ENCODE results near the gene GOLGA7B.
"Not testable (repeated sequence)": the region's sequence is repeated elsewhere in the genome, so short reads cannot be mapped to it uniquely, and the experiment has no call there.

Gene GOLGA7B

DNA sequence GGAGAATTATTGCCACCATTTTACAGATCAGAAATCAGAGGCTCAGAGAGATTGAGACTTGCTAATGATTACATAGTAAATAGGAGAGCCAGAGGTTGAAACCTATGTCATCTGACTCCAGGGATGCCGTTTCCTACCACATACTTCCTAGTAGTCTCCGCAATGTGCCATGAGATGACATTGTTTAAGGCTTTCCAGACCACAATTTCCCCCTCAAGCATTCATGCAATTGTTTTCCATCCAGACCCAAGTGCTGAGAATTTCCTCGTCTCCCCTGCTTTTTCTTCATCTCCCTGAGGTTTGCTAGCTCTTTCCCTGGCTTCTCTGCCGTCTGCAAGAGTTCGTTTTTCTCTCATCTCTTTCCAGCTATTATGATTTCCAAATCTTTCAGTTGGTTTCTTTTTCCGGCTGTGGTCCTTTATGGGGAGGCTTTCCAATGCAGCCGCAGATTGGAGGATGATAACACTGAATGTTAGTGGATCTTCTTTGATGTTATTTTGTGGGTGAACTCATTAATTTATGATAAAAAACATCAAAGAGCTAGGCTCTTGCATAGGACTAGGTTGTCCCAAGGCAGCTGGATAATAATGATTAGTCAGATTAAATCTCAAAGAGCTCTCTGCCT lies 6.9 kb upstream of the GOLGA7B start:
- no peak overlapping the region for H3K4me3 ChIP-seq (IDR thresholded peaks at IDR 0.05; ENCODE audit: insufficient read depth, low read depth, low read length)
- no peaks in the 10 kb centered on the region for H3K4me1 ChIP-seq (ENCODE audit: low read depth, poor library complexity, severe bottlenecking)
- no peaks in the 10 kb centered on the region for H3K36me3 ChIP-seq (ENCODE audit: insufficient read depth)
- no peak overlapping the region for H2AFZ ChIP-seq (ENCODE audit: low read depth)
- no peak overlapping the region for H3K9ac ChIP-seq
- no peaks in the 10 kb centered on the region for H4K20me1 ChIP-seq (ENCODE audit: insufficient read depth)
- TF ChIP-seq, protein P1, sequence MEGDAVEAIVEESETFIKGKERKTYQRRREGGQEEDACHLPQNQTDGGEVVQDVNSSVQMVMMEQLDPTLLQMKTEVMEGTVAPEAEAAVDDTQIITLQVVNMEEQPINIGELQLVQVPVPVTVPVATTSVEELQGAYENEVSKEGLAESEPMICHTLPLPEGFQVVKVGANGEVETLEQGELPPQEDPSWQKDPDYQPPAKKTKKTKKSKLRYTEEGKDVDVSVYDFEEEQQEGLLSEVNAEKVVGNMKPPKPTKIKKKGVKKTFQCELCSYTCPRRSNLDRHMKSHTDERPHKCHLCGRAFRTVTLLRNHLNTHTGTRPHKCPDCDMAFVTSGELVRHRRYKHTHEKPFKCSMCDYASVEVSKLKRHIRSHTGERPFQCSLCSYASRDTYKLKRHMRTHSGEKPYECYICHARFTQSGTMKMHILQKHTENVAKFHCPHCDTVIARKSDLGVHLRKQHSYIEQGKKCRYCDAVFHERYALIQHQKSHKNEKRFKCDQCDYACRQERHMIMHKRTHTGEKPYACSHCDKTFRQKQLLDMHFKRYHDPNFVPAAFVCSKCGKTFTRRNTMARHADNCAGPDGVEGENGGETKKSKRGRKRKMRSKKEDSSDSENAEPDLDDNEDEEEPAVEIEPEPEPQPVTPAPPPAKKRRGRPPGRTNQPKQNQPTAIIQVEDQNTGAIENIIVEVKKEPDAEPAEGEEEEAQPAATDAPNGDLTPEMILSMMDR (conservative IDR thresholded peaks at IDR 0.05; ENCODE audit: low read depth, low read length): no peak
- H3K27me3 ChIP-seq (ENCODE audit: insufficient read depth, low read depth): no peaks in the 10 kb centered on the region; the same call in 1 of the 2 replicates
- no peak overlapping the region for H3K27ac ChIP-seq
- no peaks in the 10 kb centered on the region for H3K79me2 ChIP-seq (ENCODE audit: insufficient read depth, low read depth)
- no peak overlapping the region for H3K4me2 ChIP-seq

DNA sequence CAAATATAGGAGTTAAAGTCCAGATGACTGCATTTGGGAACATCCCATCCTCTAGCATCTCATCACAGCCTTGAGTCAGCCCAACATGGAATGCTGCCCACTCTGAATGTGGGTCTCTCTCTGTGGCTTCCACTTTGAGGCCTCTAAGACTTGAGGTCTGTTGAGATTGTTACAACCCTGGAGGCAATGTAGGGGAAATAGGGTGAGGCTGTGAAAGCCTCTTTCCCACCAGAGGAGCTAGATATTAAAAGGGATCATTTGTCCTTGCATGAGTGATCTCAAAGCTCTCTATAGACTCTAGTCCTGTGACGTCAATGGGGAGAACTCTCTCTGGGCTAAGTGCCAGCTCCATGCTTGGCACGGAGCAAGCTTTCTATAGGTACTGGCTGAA lies 6.4 kb upstream of the GOLGA7B start:
- Histone ChIP-seq H2AFZ (ENCODE audit: low read depth) (no peak overlapping the region), H3K4me1 (ENCODE audit: low read depth, poor library complexity, severe bottlenecking) (no peaks in the 10 kb centered on the region), H3K27ac (no peak overlapping the region), H3K4me2 (no peak overlapping the region), H3K79me2 (ENCODE audit: insufficient read depth, low read depth) (no peaks in the 10 kb centered on the region), H3K4me3 (IDR thresholded peaks at IDR 0.05; ENCODE audit: insufficient read depth, low read depth, low read length) (no peak overlapping the region), H3K27me3 (ENCODE audit: insufficient read depth, low read depth) (peaks cover 5% of the 10 kb centered on the region; the same call in 1 of the 2 replicates), H3K9ac (no peak overlapping the region), H4K20me1 (ENCODE audit: insufficient read depth) (no peaks in the 10 kb centered on the region), H3K36me3 (ENCODE audit: insufficient read depth) (no peaks in the 10 kb centered on the region)
- TF ChIP-seq, protein P1 (conservative IDR thresholded peaks at IDR 0.05; ENCODE audit: low read depth, low read length): no peak

DNA sequence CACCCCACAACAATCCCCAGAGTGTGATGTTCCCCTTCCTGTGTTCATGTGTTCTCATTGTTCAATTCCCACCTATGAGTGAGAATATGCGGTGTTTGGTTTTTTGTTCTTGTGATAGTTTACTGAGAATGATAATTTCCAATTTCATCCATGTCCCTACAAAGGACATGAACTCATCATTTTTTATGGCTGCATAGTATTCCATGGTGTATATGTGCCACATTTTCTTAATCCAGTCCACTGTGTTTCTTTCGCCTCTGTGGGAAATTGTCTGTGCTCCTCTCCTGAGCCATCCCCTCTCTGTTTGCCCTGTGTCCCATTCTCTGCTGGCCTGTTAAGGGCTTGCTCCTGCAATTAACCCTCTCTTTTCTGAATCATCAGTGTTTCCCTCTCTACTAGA lies 5.7 kb upstream of the GOLGA7B start:
- not testable (repeated sequence) for H3K4me3 ChIP-seq (IDR thresholded peaks at IDR 0.05; ENCODE audit: insufficient read depth, low read depth, low read length); H4K20me1 ChIP-seq (ENCODE audit: insufficient read depth); H3K4me2 ChIP-seq; H3K27ac ChIP-seq; H3K27me3 ChIP-seq (ENCODE audit: insufficient read depth, low read depth); H3K9ac ChIP-seq; H2AFZ ChIP-seq (ENCODE audit: low read depth); H3K36me3 ChIP-seq (ENCODE audit: insufficient read depth); H3K4me1 ChIP-seq (ENCODE audit: low read depth, poor library complexity, severe bottlenecking); H3K79me2 ChIP-seq (ENCODE audit: insufficient read depth, low read depth)

DNA sequence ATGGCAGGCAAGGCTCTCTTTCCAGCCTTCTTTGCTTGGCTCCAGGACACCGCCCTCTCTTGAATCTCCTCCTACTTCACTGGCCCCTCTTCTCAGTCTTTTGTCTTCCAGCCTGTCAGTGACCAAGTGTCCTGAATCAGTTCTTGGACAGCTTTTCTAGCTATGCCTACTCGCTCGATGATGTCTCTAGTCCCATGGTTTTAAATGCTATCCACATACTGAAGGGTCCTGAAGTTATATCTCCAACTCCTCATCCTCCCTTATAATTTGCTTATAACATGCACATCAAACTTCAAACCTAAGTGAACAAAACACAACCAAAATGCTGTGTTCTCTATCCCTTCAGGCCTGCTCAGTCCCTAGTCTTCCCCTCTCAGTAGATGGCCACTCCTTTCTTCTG lies 5.0 kb upstream of the GOLGA7B start:
- Histone ChIP-seq H3K9ac (no peak overlapping the region), H3K27me3 (ENCODE audit: insufficient read depth, low read depth) (peaks cover 8% of the 10 kb centered on the region; the same call in 1 of the 2 replicates), H3K79me2 (ENCODE audit: insufficient read depth, low read depth) (no peaks in the 10 kb centered on the region), H3K4me3 (IDR thresholded peaks at IDR 0.05; ENCODE audit: insufficient read depth, low read depth, low read length) (no peak overlapping the region), H3K4me1 (ENCODE audit: low read depth, poor library complexity, severe bottlenecking) (peaks cover 4% of the 10 kb centered on the region), H2AFZ (ENCODE audit: low read depth) (no peak overlapping the region), H4K20me1 (ENCODE audit: insufficient read depth) (no peaks in the 10 kb centered on the region), H3K4me2 (no peak overlapping the region), H3K27ac (no peak overlapping the region), H3K36me3 (ENCODE audit: insufficient read depth) (no peaks in the 10 kb centered on the region)
- TF ChIP-seq, protein P1 (conservative IDR thresholded peaks at IDR 0.05; ENCODE audit: low read depth, low read length): no peak

DNA sequence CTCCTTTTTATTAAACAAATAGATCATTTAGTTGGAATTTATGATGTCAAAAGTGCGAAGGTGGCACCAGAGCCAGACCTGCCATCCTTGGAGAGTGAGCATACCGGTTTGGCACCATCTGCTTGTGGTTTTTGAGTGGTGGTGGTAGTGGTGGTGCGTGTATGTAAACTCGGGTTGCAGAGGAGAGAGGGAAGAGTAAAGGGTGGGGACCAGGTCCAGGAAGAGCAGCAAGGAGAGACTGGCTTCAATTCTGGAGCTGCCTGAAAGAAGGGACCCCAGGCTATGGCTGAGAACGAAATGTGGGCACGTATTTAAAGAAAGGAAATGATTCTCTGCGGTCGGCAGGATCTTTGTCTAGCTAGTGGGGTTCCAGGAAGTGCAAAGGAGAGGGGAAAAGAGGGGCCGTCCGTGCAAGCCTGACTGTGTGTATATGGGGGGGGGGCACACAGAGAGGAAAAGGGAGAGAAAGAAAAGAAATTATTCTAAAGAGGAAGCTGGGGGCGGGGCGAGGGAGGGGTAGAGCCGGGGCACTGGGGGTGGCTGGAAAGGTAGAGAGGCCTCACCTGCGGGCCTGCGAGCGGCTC lies 448 bp upstream of the GOLGA7B start:
- Histone ChIP-seq H3K4me3 (IDR thresholded peaks at IDR 0.05; ENCODE audit: insufficient read depth, low read depth, low read length) (no peak overlapping the region), H3K9ac (no peak overlapping the region), H3K27me3 (ENCODE audit: insufficient read depth, low read depth) (peaks cover 8% of the 10 kb centered on the region; the same call in 1 of the 2 replicates), H3K36me3 (ENCODE audit: insufficient read depth) (no peaks in the 10 kb centered on the region), H3K4me2 (peak overlapping the region; percentile 31), H2AFZ (ENCODE audit: low read depth) (peak overlapping the region; percentile 52; the same call in 1 of the 2 replicates), H4K20me1 (ENCODE audit: insufficient read depth) (no peaks in the 10 kb centered on the region), H3K27ac (no peak overlapping the region), H3K79me2 (ENCODE audit: insufficient read depth, low read depth) (no peaks in the 10 kb centered on the region), H3K4me1 (ENCODE audit: low read depth, poor library complexity, severe bottlenecking) (peaks cover 8% of the 10 kb centered on the region)
- TF ChIP-seq, protein P1 (conservative IDR thresholded peaks at IDR 0.05; ENCODE audit: low read depth, low read length): no peak

Measured in KMS-11 (cell line).